Activated CD4-positive, alpha-beta T cell treated with anti-CD3 and anti-CD28 coated beads, Interleukin-2, amount 50 U/mL, for 16 hours (primary cell): ENCODE results near the gene EMP1.

Experiments used
- DNase-seq: peaks from one replicate; pipeline ENCODE4 v3.0.0-alpha.2; 2020

EMP1 gene

DNA sequence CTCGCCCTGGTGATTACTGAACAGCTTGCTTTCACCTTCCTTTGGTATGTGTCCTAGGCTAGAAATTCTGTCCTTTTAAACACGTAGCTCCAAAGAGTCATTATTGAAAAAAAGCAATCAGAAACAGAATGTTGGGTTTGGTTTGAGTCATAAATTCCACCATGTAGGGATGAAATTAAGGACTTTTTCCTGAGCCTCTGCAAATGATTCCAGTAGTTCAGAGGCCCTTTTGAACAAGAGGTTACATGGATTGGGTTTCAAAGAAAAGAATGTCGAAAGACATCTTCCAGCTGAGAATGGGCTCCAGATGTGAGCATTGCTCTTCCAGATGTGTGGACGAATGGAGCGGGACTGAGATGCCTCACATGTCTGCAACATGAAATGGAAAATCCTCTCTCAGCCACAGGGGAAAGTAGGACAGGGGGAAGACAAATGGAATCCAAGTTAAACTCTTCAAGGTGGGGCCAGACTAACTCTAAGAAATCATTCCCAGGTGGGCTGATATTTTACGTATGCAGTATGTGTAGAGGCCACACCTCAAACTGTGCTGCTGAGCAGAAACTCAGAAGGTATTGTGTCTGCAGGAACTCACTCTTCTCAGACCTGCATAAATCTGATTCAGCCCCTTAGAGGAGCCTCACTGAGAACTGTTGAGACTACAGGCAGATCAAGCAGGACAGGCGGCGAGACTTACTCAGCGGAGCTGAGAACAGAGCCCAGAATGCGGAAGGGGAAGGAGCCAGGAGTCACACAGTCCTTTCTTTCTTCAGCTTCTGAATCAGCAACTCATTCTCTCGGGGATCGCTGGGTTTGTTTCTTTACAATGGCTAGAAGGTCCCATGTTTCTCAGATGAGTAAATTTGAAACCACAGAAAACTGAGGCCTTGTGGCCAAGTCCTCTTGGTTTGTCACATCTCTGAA is 23.3 kb upstream of the EMP1 start:
- peak; percentile 91 for DNase-seq

DNA sequence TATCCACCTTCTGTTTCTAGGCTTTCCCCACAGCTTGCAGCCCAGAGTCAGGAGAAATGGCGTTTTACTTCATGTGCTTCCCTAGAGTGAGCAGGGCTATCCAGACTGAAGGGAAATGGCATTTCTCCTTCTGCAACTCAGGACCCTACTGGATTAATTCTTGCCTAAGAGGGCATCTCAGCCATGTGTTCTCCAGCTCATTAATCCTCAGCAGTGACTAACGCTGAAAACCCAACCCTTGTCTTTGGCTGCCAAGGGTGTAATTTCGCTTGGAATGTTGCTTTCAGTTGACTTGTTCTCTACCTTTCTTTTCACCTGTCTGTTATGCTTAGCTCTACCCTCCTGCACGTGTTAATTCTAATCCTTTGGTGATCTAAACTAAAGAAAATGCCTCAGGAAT is 21.0 kb upstream of the EMP1 start:
- no peak for DNase-seq

DNA sequence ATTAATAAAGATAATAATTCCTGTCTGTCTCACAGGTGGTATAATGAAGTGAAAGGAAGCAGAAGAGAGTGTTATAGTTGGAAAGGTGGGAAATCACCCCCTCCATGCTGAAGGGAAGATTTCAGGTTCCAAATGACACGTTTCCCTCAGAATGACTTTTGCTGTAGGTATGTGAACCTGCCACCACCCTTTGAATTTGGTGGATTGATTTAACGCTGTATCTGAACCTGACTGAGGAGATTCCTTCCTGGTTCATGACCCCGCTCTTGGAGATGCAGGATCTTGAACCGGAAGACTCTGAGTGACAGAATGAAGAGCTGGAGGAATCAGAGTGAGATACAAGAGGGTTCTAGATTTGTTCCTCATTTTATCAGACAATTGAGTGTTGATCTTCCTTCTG is 20.3 kb upstream of the EMP1 start:
- DNase-seq, result no peak

DNA sequence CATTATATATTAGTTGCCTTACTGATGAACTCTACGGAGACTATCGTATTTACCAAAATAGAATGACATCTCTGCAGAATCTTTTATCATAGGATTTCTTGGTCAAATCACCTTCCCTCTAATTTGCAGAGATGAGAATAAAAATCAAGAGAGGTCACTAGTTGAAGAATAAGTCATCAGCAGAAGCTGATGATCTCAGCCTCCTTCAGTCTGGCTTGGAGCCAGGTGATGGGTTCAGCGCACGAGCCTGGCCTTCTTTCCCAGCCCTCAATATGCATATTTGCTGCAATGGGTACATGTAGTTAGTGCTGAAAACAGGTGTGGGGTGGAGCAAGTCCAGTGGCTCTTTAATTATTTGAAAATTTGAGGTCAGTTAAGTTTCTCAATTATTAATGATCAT is 19.2 kb upstream of the EMP1 start:
- no peak for DNase-seq

DNA sequence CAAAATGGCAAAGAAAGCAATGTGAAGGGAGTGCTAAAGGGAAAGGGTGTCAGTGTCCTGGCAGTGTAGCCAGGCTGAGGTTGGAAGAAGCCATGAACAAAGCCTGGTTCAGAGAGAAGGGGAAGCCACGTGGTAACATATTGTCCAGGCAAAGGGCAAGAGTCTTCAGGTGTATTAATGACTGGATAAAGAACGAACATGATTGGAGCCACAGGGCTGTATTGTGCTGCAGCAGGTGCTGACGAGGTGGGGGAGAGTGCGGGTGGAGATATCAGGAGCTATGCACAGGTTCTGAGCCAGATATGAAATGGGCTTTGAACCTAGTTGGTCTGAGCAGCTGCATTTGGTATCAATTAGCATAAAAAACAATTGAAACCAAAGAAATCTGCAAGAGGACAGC is 18.6 kb upstream of the EMP1 start:
- no peak for DNase-seq

DNA sequence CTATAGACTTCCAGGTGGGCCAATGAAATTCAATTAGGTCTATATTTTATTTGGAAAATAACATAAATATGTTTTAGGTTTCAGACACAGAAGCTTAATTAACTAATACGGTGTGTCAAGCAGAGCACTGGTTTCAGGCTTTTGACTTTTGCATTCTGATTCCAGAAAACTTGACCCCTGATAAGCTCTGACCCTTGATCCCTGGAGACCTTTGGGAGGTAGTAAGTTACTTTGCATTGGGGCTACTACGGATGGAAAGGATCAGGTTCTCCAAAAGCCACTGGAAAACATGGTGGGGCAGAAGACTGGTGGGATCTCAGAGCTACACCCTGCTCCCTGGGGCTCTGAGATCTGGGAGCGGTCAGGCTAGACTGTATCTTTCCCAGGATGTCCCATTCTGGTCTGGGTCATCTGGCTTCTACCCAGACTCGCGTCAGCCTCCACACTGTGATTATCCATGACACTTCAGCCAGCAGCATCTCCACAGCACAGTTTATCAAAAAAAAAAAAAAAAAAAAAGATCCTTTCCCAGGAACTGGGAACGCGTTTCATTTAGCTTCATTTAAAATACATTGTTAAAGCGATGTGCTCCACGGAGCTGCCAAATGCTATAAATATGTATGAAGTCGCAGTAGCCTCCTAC is 17.8 kb upstream of the EMP1 start:
- no peak for DNase-seq

DNA sequence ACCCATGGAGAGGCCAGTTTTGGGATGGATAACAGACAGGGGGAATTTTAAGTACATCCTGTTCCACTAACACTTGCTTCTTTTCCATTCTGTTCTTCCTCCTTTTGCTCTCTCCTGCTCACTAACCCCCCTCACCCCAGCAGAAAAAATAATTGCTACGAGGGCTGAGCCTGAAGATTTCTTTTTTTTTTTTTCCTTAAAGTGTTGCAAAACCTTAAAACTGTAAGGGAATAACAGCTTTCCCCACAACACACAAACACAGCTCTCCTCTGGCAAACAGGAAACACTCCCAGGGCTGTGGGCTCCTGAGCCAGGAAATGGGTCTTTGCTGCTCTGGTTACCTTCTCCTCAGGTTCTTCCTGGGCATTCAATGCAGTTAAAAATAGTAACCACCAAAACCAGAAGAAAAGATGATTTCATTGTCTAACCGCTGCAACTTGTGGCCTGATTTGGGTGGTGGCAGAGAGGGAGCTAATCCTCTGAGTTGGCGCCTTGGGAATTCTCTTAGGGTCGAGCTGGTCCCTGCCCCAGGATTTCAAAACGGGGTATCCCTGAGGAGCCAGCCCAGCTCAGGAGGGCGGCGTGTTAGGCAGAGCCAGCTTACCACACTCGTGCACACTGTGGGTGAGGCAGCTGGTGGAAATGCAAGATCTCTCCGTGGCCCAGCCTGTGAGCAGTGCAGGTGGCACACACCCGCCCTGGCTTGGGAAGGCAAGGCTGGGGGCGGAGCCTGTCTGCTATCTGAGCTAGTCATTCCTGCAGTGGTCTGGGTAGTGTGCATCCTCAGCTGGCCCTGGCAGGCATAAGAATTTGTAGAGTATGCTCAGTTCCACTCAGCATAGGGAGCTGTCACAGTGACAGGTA is 17.1 kb upstream of the EMP1 start:
- peak; percentile 85 for DNase-seq

DNA sequence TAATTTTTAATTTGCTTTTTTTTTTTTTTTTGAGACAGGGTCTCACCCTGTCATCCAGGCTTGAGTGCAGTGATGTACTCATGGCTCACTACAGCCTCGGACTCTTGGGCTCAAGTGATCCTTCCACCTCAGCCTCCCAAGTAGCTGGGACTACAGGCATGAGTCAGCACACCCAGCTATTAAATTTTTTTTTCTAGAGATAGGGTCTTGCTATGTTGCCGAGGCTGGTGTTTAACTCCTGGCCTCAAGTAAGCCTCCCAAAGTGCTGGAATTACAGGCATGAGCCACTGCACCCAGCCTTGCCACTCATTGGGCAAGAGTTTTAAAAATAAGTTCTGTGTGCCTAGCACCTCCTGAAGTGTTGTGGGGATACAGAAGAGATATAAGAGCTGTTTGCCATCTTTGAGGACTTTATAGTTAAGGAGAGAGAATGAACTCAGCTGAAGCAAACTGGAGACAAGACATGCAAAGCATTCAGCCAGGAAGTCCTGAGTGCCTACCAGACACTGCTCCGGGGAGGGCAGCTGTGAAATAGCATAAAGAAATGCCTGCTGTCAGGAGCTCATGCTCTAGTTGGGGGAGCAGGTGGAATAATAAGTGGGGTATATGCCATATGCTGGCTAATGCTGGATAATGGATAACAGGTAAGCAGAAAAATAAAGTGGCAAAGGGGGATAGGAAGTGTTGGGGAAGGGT is 15.0 kb upstream of the EMP1 start:
- DNase-seq, result no peak

DNA sequence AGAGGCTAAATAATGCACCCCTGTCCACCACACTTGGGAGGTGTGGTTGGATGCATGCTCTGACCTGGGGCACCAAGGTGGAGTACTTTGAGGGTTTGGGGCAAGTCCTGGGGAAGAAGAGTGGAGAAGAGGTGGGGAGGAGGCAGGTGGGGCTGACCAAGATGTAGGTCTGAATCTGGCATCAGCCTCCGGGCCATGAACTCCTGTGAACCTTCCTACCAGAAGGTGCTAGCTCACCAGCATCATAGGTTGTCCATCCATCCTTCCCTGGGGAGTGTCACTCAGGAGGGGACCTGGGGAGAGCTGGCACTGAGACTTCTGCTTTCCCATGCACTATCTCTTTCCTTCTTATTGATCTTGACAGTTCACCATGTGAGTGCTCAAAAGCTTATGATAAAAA is 13.6 kb upstream of the EMP1 start:
- DNase-seq, result no peak

DNA sequence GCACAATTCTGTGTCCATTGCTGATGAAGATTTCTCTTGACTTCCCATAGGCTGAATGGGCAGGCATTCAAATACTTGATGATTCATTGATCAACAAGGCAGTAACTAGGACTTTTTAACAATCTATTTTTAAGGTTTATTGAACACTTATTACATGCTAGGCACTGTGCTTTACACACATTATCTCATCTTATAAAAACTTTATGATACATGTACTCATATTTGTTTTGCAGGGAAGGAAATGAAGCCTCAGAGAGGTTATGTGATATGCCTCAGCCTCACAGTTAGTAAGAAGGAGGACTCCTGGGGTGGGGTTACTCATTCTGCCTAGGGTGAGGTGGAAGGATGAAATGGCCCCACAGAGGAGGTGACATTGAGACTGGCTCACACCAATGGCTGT is 12.9 kb upstream of the EMP1 start:
- DNase-seq, result peak; percentile 50

DNA sequence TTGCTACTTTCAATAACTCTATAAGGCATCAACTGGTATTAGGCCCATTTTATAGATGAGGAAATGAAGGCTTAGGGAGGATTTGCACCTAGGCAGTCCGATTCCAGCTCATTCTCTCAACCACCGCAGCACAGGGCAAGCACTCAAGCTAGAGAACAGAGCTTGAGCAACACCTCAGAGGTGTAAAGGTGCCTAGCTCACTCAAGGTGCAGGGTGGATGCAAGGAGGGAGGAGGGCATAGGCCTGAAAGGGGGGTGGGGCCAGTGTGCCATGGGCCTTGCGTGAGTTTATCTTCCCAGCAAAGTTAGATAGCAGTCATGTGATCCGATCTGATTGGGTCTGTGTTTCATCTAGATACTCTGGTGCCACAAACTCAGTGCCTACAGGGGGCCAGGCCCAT is 10.2 kb upstream of the EMP1 start:
- no peak for DNase-seq

DNA sequence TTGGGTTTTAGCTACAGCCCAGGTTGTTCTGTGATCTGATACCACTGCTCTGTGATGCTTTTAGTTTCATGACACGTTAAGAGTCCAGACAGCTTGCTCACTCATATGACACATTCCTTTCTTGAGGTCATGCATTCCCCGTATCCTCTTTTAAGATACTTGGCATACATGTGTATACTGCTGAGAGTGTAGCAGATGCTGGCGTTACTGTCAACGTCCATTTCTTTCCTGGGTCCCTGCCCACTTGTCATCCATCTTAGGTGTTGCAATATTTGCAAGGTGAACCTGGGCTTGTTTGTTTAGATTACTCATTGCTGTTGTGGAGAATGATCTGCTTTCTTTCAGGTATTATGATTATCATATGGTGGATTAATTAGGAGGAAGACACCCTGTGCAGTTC is 9.1 kb upstream of the EMP1 start:
- DNase-seq, result no peak

DNA sequence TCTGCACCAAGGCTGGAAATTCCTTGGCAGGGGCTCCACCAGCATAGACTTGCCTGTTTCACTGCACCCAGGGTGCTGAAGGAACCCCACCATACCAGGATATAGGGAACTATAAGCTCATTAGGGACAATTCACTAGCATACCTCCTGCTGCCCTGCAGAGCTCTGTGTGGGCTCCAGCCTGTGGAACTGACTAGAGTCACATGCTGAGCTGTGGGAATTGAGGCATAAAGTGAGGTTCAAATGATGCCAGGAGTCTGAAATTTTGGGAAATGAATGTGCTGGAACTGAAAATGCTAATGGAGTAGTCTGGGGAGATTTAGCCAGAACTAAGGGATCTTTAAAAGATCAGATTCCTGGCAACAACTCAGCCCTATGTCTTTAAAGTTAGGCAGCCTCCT is 7.3 kb upstream of the EMP1 start:
- DNase-seq, result no peak

DNA sequence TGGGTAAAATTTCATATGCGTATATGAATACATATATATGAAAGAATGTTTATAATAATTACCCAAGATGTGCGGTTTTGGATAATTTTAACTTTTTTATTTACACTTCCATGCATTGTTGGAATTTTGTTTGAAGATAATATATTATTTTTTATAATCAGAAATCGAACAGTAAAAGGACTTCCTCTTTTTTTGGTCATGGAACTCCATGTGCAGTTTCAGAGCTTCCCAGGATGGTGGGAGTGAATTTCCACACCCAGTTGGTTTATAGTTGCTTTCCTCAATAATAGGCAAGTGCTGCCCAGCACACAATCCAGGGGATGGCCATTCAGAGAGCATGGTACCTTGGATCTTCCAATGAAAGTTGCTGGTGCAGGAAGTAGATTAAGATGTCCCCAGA is 6.3 kb upstream of the EMP1 start:
- DNase-seq, result no peak

DNA sequence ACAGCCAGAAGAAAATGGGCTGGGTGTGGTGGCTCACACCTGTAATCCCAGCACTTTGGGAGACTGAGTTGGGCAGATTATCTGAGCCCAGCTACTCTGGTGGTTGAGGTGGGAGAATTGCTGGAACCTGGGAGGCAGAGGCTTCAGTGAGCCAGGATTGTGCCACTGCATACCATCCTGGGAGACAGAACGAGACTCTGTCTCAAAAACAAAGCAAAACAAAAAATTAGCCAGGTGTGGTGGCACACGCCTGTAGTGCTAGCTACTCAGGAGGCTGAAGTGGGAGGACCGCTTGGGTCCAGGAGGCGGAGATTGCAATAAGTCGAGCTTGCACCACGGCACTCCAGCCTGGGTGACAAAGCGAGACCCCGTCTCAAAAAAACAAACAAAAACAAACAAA is 3.8 kb upstream of the EMP1 start:
- no peak for DNase-seq

DNA sequence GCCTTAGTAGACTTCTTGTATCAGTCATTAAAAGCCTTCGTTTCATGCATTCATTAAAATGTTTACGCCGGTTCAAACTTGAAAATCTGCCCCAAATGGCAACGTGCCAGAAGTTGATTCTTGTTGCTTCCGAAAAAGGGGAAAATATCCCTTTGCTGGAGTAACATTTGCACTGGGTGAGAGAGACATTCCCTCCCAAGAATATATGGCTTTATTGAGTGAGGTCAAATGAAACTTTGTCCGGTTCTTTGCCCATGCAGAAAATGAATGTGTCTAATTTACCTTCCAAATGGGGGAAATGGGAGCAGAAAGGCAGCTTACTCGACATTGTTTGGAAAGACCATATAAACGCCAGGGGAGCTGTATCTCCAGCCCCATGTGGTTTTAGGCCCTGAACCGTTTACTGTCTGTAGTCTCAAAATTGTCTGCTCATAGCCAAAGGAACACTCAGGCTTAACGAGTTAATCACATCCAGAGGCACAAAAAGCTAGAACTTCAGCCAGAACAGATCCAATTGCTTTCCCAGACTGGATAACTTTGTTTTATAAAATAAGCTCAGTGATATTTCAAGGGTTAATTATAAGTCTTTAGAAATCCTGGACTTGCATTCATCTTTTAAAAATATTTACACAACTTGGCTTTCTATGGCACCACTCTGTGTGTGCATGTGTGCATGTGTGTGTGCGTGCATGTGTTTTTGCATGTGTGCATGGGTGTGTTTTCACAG is 2.9 kb upstream of the EMP1 start:
- no peak for DNase-seq

DNA sequence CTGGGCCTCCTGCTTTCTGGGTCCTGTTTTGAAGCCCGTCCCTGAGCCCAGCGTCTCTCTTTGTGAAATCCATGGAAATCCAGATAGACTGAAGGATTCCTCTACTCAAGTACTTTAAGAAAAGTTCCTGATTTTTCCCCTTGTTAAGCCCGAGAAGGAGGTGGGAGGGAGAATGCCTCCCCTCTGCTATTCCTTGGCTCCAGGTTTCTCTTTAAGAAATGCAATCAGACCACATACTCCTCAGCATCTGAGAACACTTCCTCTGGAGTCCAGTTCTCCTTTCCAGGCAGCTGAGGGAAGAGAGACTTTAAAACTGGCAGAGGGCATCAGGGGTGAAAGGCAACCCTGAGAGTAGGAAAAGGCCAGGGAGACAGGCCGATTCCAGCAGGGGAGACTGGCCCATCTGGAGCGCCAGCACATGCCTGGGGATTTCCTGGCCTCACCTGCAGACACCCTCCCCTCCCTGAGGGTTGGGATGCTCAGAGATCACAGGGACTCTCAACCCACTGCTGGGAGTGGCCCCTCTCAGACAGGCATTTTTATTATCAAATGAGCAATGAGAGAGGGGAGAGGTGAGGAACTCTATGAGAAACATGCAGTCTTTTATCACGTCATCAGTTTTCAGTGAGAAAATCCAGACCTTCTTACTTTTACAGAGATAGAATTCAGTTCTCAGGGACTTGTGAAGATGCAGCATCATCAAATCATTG is 2.0 kb upstream of the EMP1 start:
- DNase-seq, result no peak

DNA sequence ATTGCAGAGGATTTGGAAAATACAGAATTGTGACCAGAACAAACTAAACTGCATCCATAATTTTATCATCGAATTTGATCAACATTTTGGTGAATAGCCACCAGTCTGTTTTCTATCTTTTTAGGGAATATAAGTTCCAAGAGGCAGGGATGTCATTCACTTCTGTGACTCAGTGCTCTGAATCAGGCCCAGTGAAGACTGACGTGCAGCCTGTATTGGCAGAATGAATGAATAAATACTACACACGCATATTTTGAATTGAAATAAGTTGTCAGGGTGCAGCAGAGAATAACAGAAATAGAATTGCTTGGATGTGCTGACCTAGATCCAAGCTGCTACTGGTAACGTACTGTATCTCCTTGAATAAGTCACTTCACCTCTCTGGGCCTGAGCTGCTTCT is 1.3 kb upstream of the EMP1 start:
- no peak for DNase-seq

DNA sequence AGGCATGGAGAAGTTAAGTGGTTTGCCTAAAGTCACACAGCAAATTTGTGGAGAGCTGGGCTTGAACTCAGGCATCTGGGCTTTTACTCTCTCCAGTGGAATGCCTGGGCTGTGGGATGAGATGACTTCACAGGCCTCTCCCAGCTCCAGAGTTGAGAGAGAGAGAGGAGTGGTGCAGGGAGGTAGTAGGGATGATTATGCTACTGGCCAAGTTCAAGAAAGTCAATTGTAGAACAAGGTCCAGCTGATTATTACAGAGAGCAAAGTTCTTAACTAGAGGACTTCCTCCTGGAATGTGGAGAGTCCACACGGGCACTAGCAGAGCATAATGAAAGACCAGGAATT is 769 bp upstream of the EMP1 start:
- no peak for DNase-seq

DNA sequence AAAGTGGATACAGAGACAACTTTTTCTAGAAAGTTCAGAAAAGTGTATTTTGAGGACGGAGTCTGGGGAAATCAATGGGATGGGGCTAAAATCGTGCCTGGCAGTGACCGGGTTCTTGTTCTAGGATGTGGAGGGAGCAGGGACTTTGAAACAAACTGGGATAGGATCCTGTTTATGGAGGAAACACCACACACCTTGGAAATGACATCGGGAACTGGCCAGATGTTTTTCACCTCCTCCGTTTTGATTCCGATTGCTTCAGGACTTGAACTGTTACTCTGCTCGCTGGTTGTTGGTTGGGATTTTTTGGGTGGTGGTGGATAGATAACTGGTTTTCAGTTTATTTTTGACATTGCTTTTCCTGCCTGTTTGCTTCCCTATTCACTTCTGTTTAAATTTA is 506 bp downstream of the EMP1 start:
- DNase-seq, result no peak

DNA sequence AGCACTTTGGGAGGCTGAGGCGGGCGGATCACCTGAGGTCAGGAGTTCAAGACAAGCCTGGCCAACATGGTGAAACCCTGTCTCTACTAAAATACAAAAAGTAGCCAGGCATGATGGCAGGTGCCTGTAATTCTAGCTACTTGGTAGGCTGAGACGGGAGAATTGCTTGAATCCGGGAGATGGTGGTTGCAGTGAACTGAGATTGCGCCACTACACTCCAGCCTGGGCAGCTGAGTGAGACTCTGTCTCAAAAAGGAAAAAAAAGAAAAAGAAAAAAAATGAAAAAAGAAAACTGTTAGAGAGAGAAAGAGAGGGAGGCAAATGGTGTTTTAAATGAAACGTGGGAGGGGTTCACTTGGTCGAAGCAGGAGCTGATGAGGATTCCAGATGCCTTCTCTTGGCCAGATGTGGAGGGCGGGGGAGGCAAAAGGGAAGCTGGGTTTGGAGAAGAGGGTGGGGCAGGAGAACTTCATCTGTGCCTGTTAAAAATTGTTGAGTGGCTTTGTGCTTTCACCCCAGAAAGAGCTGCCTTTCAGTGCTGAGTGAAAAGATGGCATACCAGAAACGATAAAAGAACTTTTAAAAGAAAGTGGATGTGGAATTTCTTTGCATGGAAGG is 1.1 kb downstream of the EMP1 start:
- DNase-seq, result no peak
